Erythroblast (primary cell): Measurements from ENCODE around the gene SLC44A1.

ENCODE experiments used
- DNase-seq, 2 experiments: peaks; one replicate each; lab custom pipeline; 2025; lab: John Stamatoyannopoulos, UW
- GATA1 ChIP-seq: IDR thresholded peaks from 2 replicates; pipeline ENCODE4 v1.6.1; 2011; ENCODE audit warnings: low read depth, mild to moderate bottlenecking, control low read depth, low read length, moderate library complexity
- POLR2A ChIP-seq: IDR thresholded peaks from 2 replicates; pipeline ENCODE4 v1.6.1; 2011; ENCODE audit warnings: mild to moderate bottlenecking, low read length

SLC44A1 gene

GRCh38 chr9:105332471-105332870 lies 88.0 kb downstream of the SLC44A1 start:
- no peak for DNase-seq
- TF ChIP-seq POLR2A (no peak), GATA1 (no peak)

- TF ChIP-seq GATA1, result no peak
- TF ChIP-seq POLR2A, result no peak
- DNase-seq, result no peak
Observed at GRCh38 chr9:105333076-105333475, 88.6 kb downstream of the SLC44A1 start.

- no peak for TF ChIP-seq POLR2A
- no peak for TF ChIP-seq GATA1
- no peak for DNase-seq
Observed at GRCh38 chr9:105333811-105334210, 89.4 kb downstream of the SLC44A1 start.

- DNase-seq, result no peak
- TF ChIP-seq GATA1, result no peak
- no peak for TF ChIP-seq POLR2A
Observed at GRCh38 chr9:105338308-105338707, 93.9 kb downstream of the SLC44A1 start.

- TF ChIP-seq POLR2A (no peak), GATA1 (no peak)
- no peak for DNase-seq
Observed at GRCh38 chr9:105339849-105340248, 95.4 kb downstream of the SLC44A1 start.

- peak; percentile 36 to 57 for DNase-seq
- TF ChIP-seq POLR2A (no peak), GATA1 (no peak)
Observed at GRCh38 chr9:105341434-105342146, 97.1 kb downstream of the SLC44A1 start.

GRCh38 chr9:105342147-105342505 lies 97.7 kb downstream of the SLC44A1 start:
- peak in 1 of 2 experiments; percentile 26 for DNase-seq
- TF ChIP-seq POLR2A, result no peak
- no peak for TF ChIP-seq GATA1

GRCh38 chr9:105344283-105344682 lies 99.8 kb downstream of the SLC44A1 start:
- TF ChIP-seq GATA1, result no peak
- no peak for TF ChIP-seq POLR2A
- no peak for DNase-seq

GRCh38 chr9:105345626-105346025 lies 101.2 kb downstream of the SLC44A1 start:
- DNase-seq, result peak; percentile 22 to 63
- TF ChIP-seq POLR2A, result no peak
- TF ChIP-seq GATA1, result no peak

- DNase-seq, result no peak
- TF ChIP-seq POLR2A (no peak), GATA1 (no peak)
Observed at GRCh38 chr9:105346273-105346672, 101.8 kb downstream of the SLC44A1 start.

- no peak for DNase-seq
- TF ChIP-seq POLR2A, result no peak
- TF ChIP-seq GATA1, result no peak
Observed at GRCh38 chr9:105354448-105354847, 110.0 kb downstream of the SLC44A1 start.

GRCh38 chr9:105355781-105356180 lies 111.3 kb downstream of the SLC44A1 start:
- peak; percentile 89 to 95 for DNase-seq
- TF ChIP-seq GATA1 (no peak), POLR2A (peak; percentile 65)

- TF ChIP-seq GATA1 (no peak), POLR2A (no peak)
- DNase-seq, result peak; percentile 6 to 11
Observed at GRCh38 chr9:105357937-105358336, 113.5 kb downstream of the SLC44A1 start.

GRCh38 chr9:105359892-105360291 lies 115.4 kb downstream of the SLC44A1 start:
- peak; percentile 51 to 72 for DNase-seq
- TF ChIP-seq GATA1 (no peak), POLR2A (peak; percentile 11)

GRCh38 chr9:105360344-105360743 lies 115.9 kb downstream of the SLC44A1 start:
- DNase-seq, result peak in 1 of 2 experiments; percentile 15
- TF ChIP-seq GATA1 (no peak), POLR2A (peak; percentile 16)
